Endothelial cell of umbilical vein (primary cell): Measurements from ENCODE around the gene TIRAP. TPM values are rescaled to one million over a fixed set of nuclear protein-coding genes. Genes with fewer than 3 reads are reported as not detected.
"Not testable (repeated sequence)": the region's sequence is repeated elsewhere in the genome, so short reads cannot be mapped to it uniquely, and the experiment has no call there.

Experiments
- BruUV-seq: library from RNA; stranded (reverse); fragments of 400-500 nt; replicated peaks from 2 replicates; lab custom pipeline; 2021; lab: Mats Ljungman, UMichigan
- CTCF ChIA-PET: fragments of 300-600, 350-600 bp; sonication (Branson Sonifier 250); formaldehyde crosslinking; loops from one replicate; lab custom pipeline; 2021; ENCODE audit warnings: antibody characterized with exemption, inconsistent platforms; lab: Charles Lee
- POLR2A ChIA-PET: fragments of 300-600, 350-600 bp; sonication (Branson Sonifier 250); formaldehyde crosslinking; loops from one replicate; lab custom pipeline; 2021; ENCODE audit warnings: antibody characterized with exemption, inconsistent platforms; lab: Charles Lee
- DNase-seq: peaks from one replicate; pipeline ENCODE4 v3.0.0-alpha.2; 2011; ENCODE audit warnings: low read depth, low spot score
- FAIRE-seq: peaks from 2 replicates; lab custom pipeline; 2011; peaks lifted over from hg19 to GRCh38; lab: Jason Lieb, UNC
- H2AFZ ChIP-seq: 2 replicates; pipeline ENCODE4 v1.6.0; 2012; ENCODE audit warnings: low read depth, low read length, control low read depth, inconsistent platforms
- H3K27ac ChIP-seq: 2 replicates; pipeline ENCODE4 v1.5.1; 2011; ENCODE audit warnings: low read depth, mild to moderate bottlenecking, control low read depth, low read length, moderate library complexity; ENCODE audit not compliant: insufficient read depth
- H3K27me3 ChIP-seq, 2 experiments: 2 replicates each; pipeline versions ENCODE4 v1.6.0 to v1.6.1; 2011; ENCODE audit warnings: low read length in 2 of 2, mixed read lengths in 1 of 2; ENCODE audit not compliant: control insufficient read depth in 2 of 2, insufficient read depth in 2 of 2
- H3K36me3 ChIP-seq, 2 experiments: 2 replicates in 1 of 2; 3 replicates in 1 of 2; pipeline ENCODE4 v1.5.1; 2011; ENCODE audit warnings: low read length in 2 of 2, mild to moderate bottlenecking in 1 of 2, moderate library complexity in 1 of 2; ENCODE audit not compliant: control insufficient read depth in 2 of 2, insufficient read depth in 2 of 2; ENCODE audit errors: extremely low read depth in 1 of 2
- H3K4me1 ChIP-seq: 3 replicates; pipeline ENCODE4 v1.5.1; 2011; ENCODE audit warnings: mild to moderate bottlenecking, low read length; ENCODE audit not compliant: control insufficient read depth, insufficient read depth; ENCODE audit errors: extremely low read depth
- H3K4me2 ChIP-seq: 2 replicates; pipeline ENCODE4 v1.6.1; 2011; ENCODE audit warnings: low read length, control low read depth, mixed read lengths; ENCODE audit not compliant: insufficient read depth
- H3K4me3 ChIP-seq, 3 experiments: fragments of 200-600 bp in 1 of 3; sonication (generic), shearing (Covaris generic) in 1 of 3; replicated peaks in 1 of 3; 2 replicates each; pipeline ENCODE4 v1.5.1; 2011 to 2016; ENCODE audit warnings: control low read depth in 3 of 3, low read length in 3 of 3, mild to moderate bottlenecking in 2 of 3, inconsistent platforms in 1 of 3, low read depth in 1 of 3, moderate library complexity in 1 of 3; ENCODE audit not compliant: insufficient read depth in 1 of 3
- H3K79me2 ChIP-seq: 2 replicates; pipeline ENCODE4 v1.6.0; 2012; ENCODE audit warnings: low read length, inconsistent platforms; ENCODE audit not compliant: control insufficient read depth, insufficient read depth
- H3K9ac ChIP-seq: replicated peaks from 2 replicates; pipeline ENCODE3; 2011; ENCODE audit warnings: low read length, control low read depth; ENCODE audit not compliant: insufficient read depth; ENCODE audit errors: extremely low read depth
- H3K9me1 ChIP-seq: replicated peaks from 3 replicates; pipeline ENCODE4 v1.6.0; 2011; ENCODE audit warnings: mild to moderate bottlenecking, low read length; ENCODE audit not compliant: control insufficient read depth, insufficient read depth; ENCODE audit errors: extremely low read depth
- H3K9me3 ChIP-seq: replicated peaks from 2 replicates; pipeline ENCODE4 v1.5.1; 2012; ENCODE audit warnings: low read length, inconsistent platforms; ENCODE audit not compliant: control insufficient read depth, insufficient read depth
- H4K20me1 ChIP-seq: replicated peaks from 2 replicates; pipeline ENCODE3; 2011; ENCODE audit warnings: mild to moderate bottlenecking, low read length; ENCODE audit not compliant: control insufficient read depth, insufficient read depth; ENCODE audit errors: extremely low read depth
- FOS ChIP-seq: IDR thresholded peaks from 2 replicates; pipeline ENCODE4 v1.6.1; 2011; ENCODE audit warnings: mild to moderate bottlenecking, low read length, moderate library complexity, borderline replicate concordance; ENCODE audit not compliant: insufficient read depth
- GATA2 ChIP-seq: IDR thresholded peaks from 2 replicates; pipeline ENCODE4 v1.7.0; 2011; ENCODE audit warnings: low read depth, mild to moderate bottlenecking, moderate library complexity, mixed read lengths, low read length; ENCODE audit not compliant: insufficient read length, insufficient read depth
- MYC ChIP-seq: IDR thresholded peaks from one replicate; pipeline ENCODE4 v1.6.1; 2011; ENCODE audit warnings: mild to moderate bottlenecking, low read depth, low read length
- POLR2A ChIP-seq: IDR thresholded peaks from 2 replicates; pipeline ENCODE4 v1.6.1; 2012; ENCODE audit warnings: low read depth, mild to moderate bottlenecking, control low read depth, low read length
- POLR2AphosphoS5 ChIP-seq: IDR thresholded peaks from 2 replicates; pipeline ENCODE4 v1.6.1; 2012; ENCODE audit warnings: low read depth, mild to moderate bottlenecking, control low read depth, low read length, moderate library complexity; ENCODE audit not compliant: insufficient read depth
- dilution Hi-C: fragments of 300-500 bp; cut with MboI; formaldehyde crosslinking; loops from one replicate; pipeline ENCODE4 v1.15.0; 2019; ENCODE audit warnings: low sequenced_read_pairs; ENCODE audit not compliant: extremely low pct_ligation_motif_present
- intact Hi-C: fragments of 100-400 bp; cut with micrococcal nuclease; formaldehyde crosslinking; loops from one replicate; pipeline ENCODE4 v1.10.0; 2022
- polyA plus RNA-seq, 4 experiments: library from polyadenylated mRNA; depleted of rRNA in 3 of 4; stranded (reverse) in 3 of 4; unstranded in 1 of 4; fragments of >200 nt; gene quantifications; 2 replicates each; pipeline versions ENCODE4 v1.2.1 to v1.2.3, GENCODE V29; 2011 to 2012; ENCODE audit warnings: missing spikeins in 1 of 4
- total RNA-seq: library from RNA; stranded (reverse); gene quantifications from 2 replicates; pipeline ENCODE4 v1.2.3, GENCODE V29; 2021

The TIRAP gene
- total and polyA plus RNA-seq, 2 donors (not counting 3 experiments of a cell fraction or from before 2014, with no cell fraction given): 9.3 to 11.0 TPM

GRCh38 chr11:126308271-126308671, 25.4 kb downstream of the TIRAP start:
- Histone ChIP-seq H3K36me3 (no peaks in the 10 kb centered on the region), H3K27me3 (no peaks in the 10 kb centered on the region), H3K79me2 (no peaks in the 10 kb centered on the region), H3K4me2 (no peak overlapping the region), H3K4me1 (no peaks in the 10 kb centered on the region), H4K20me1 (no peaks in the 10 kb centered on the region), H2AFZ (no peak overlapping the region), H3K9me1 (no peaks in the 10 kb centered on the region), H3K27ac (no peak overlapping the region), H3K4me3 (no peak overlapping the region), H3K9me3 (no peaks in the 10 kb centered on the region), H3K9ac (no peak overlapping the region)
- TF ChIP-seq MYC (no peak), FOS (no peak), POLR2A (no peak), GATA2 (no peak), POLR2AphosphoS5 (no peak)
- DNase-seq: no peak
- CTCF ChIA-PET: interaction anchor here (0.7 to 10.7 kb wide), 6 partner anchors 8 to 174 kb away, joined by 3 to 437 read pairs (median 8); no protein-coding TSS in a partner anchor
- BruUV-seq: no TSS peak
- intact Hi-C loops: no loop called here
- no peak for FAIRE-seq
- POLR2A ChIA-PET: no interaction called here
- dilution Hi-C loops: no loop called here

GRCh38 chr11:126308771-126309170, 25.9 kb downstream of the TIRAP start:
- H3K4me3 ChIP-seq, H4K20me1 ChIP-seq, BruUV-seq, H3K4me2 ChIP-seq, H3K36me3 ChIP-seq, H2AFZ ChIP-seq, H3K9me1 ChIP-seq, H3K79me2 ChIP-seq, dilution Hi-C loops, H3K4me1 ChIP-seq, H3K27me3 ChIP-seq, H3K9ac ChIP-seq, H3K27ac ChIP-seq, intact Hi-C loops, H3K9me3 ChIP-seq, POLR2A ChIA-PET, FAIRE-seq, DNase-seq: not testable (repeated sequence)
- CTCF ChIA-PET: interaction anchor here (2.7 to 10.7 kb wide), 3 partner anchors 122 to 174 kb away, joined by 10 to 437 read pairs (median 64); no protein-coding TSS in a partner anchor
